IMR-90 (cell line): ENCODE measurements around the gene TRIM47. TPM values are rescaled to one million over a fixed set of nuclear protein-coding genes. Genes with fewer than 3 reads are reported as not detected.

Source experiments
- ATAC-seq: fragments of 200-7000 bp; cut with Tn5 transposase; 2 replicates; pipeline ENCODE4 v1.9.1; 2020; ENCODE audit warnings: low read depth, mild to moderate bottlenecking, moderate library complexity
- BruUV-seq: library from RNA; stranded (reverse); fragments of 400-500 nt; replicated peaks from 2 replicates; lab custom pipeline; 2021; lab: Mats Ljungman, UMichigan
- CTCF ChIA-PET: fragments of 300-600 bp; formaldehyde crosslinking; extraction: SDS; loops from one replicate; lab custom pipeline; 2021; ENCODE audit warnings: antibody characterized with exemption; lab: Yijun Ruan, JAX
- POLR2A ChIA-PET: fragments of 300-600 bp; sonication (Branson Sonifier 250); formaldehyde crosslinking; loops from one replicate; lab custom pipeline; 2022; ENCODE audit warnings: antibody characterized with exemption; ENCODE audit not compliant: unreplicated experiment; lab: Charles Lee
- DNase-seq: peaks from one replicate; pipeline ENCODE4 v3.0.0; 2013
- H2AFZ ChIP-seq: replicated peaks from 2 replicates; pipeline ENCODE3; 2013; ENCODE audit warnings: low read length, mild to moderate bottlenecking; ENCODE audit not compliant: poor library complexity
- H2AK5ac ChIP-seq: 2 replicates; pipeline ENCODE4 v1.6.1; 2013; ENCODE audit warnings: low read depth, low read length, inconsistent platforms
- H2AK9ac ChIP-seq: replicated peaks from 2 replicates; pipeline ENCODE3; 2013; ENCODE audit warnings: mild to moderate bottlenecking, low read depth, low read length, moderate library complexity; ENCODE audit not compliant: poor library complexity
- H2BK120ac ChIP-seq: 2 replicates; pipeline ENCODE4 v1.6.1; 2013; ENCODE audit warnings: low read depth, low read length, inconsistent platforms
- H2BK15ac ChIP-seq: 3 replicates; pipeline ENCODE4 v1.6.1; 2013; ENCODE audit warnings: low read depth, low read length, inconsistent platforms
- H2BK20ac ChIP-seq: 2 replicates; pipeline ENCODE4 v1.6.1; 2013; ENCODE audit warnings: low read depth, mild to moderate bottlenecking, inconsistent platforms, low read length, moderate library complexity
- H2BK5ac ChIP-seq: 2 replicates; pipeline ENCODE4 v1.6.1; 2013; ENCODE audit warnings: mild to moderate bottlenecking, low read depth, low read length, inconsistent platforms; ENCODE audit not compliant: poor library complexity, severe bottlenecking
- H3K14ac ChIP-seq: replicated peaks from 2 replicates; pipeline ENCODE4 v1.6.1; 2013; ENCODE audit warnings: low read depth, low read length, inconsistent platforms
- H3K18ac ChIP-seq: 2 replicates; pipeline ENCODE4 v1.6.1; 2013; ENCODE audit warnings: low read depth, low read length, control low read depth
- H3K23ac ChIP-seq: 2 replicates; pipeline ENCODE4 v1.6.1; 2013; ENCODE audit warnings: low read depth, low read length, inconsistent platforms
- H3K27ac ChIP-seq: 2 replicates; pipeline ENCODE4 v1.5.1; 2013; ENCODE audit warnings: mild to moderate bottlenecking, control low read depth, low read length; ENCODE audit not compliant: insufficient read depth
- H3K27me3 ChIP-seq: 2 replicates; pipeline ENCODE4 v1.6.1; 2013; ENCODE audit warnings: low read length; ENCODE audit not compliant: control insufficient read depth, insufficient read depth
- H3K36me3 ChIP-seq: 2 replicates; pipeline ENCODE4 v1.6.1; 2013; ENCODE audit warnings: low read length, mixed read lengths; ENCODE audit not compliant: control insufficient read depth, insufficient read depth
- H3K4ac ChIP-seq: 2 replicates; pipeline ENCODE4 v1.6.1; 2013; ENCODE audit warnings: low read depth, low read length, inconsistent platforms
- H3K4me1 ChIP-seq: 2 replicates; pipeline ENCODE4 v1.6.1; 2013; ENCODE audit warnings: low read length, mixed read lengths; ENCODE audit not compliant: control insufficient read depth, insufficient read depth
- H3K4me2 ChIP-seq: 2 replicates; pipeline ENCODE4 v1.6.1; 2013; ENCODE audit warnings: low read depth, mild to moderate bottlenecking, control low read depth, low read length, moderate library complexity
- H3K4me3 ChIP-seq: 2 replicates; pipeline ENCODE4 v1.5.1; 2013; ENCODE audit warnings: low read depth, mild to moderate bottlenecking, control low read depth, low read length, moderate library complexity; ENCODE audit not compliant: insufficient read depth
- H3K56ac ChIP-seq: 2 replicates; pipeline ENCODE4 v1.6.1; 2013; ENCODE audit warnings: low read length, inconsistent platforms; ENCODE audit not compliant: insufficient read depth; ENCODE audit errors: extremely low read depth
- H3K79me1 ChIP-seq, 2 experiments: 2 replicates each; pipeline ENCODE4 v1.6.1; 2013; ENCODE audit warnings: low read length in 2 of 2, inconsistent platforms in 1 of 2, low read depth in 1 of 2
- H3K9ac ChIP-seq: 2 replicates; pipeline ENCODE4 v1.6.1; 2013; ENCODE audit warnings: low read depth, low read length, control low read depth
- H3K9me1 ChIP-seq: 2 replicates; pipeline ENCODE4 v1.6.1; 2013; ENCODE audit warnings: low read length, inconsistent platforms; ENCODE audit not compliant: insufficient read depth
- H3K9me3 ChIP-seq: 2 replicates; pipeline ENCODE4 v1.6.1; 2013; ENCODE audit warnings: low read length; ENCODE audit not compliant: control insufficient read depth, insufficient read depth
- H4K20me1 ChIP-seq: 2 replicates; pipeline ENCODE4 v1.6.1; 2013; ENCODE audit warnings: low read length, inconsistent platforms; ENCODE audit not compliant: insufficient read depth
- H4K5ac ChIP-seq: 2 replicates; pipeline ENCODE4 v1.6.1; 2013; ENCODE audit warnings: mild to moderate bottlenecking, low read depth, low read length, control low read depth
- H4K8ac ChIP-seq, 2 experiments: 2 replicates each; pipeline ENCODE4 v1.6.1; 2013; ENCODE audit warnings: low read depth in 2 of 2, low read length in 2 of 2, control low read depth in 1 of 2, inconsistent platforms in 1 of 2
- H4K91ac ChIP-seq: 2 replicates; pipeline ENCODE4 v1.6.1; 2013; ENCODE audit warnings: low read depth, low read length, inconsistent platforms; ENCODE audit not compliant: insufficient read depth
- BHLHE40 ChIP-seq: fragments of 150-350 bp; IDR thresholded peaks from 2 replicates; pipeline ENCODE4 v1.6.1; 2016; ENCODE audit warnings: mild to moderate bottlenecking, low read depth, low read length
- CEBPB ChIP-seq: IDR thresholded peaks from 2 replicates; pipeline ENCODE4 v1.6.1; 2012; ENCODE audit warnings: low read depth, low read length, improper control_type of control experiment
- CTCF ChIP-seq: conservative IDR thresholded peaks from 2 replicates; pipeline ENCODE4 v1.5.1; 2012; ENCODE audit warnings: mild to moderate bottlenecking, low read depth, low read length, improper control_type of control experiment
- ELK1 ChIP-seq: fragments of 150-350 bp; IDR thresholded peaks from 2 replicates; pipeline ENCODE4 v1.6.1; 2016; ENCODE audit warnings: low read depth, mild to moderate bottlenecking, low read length, moderate library complexity, borderline replicate concordance
- FOS ChIP-seq: fragments of 150-350 bp; IDR thresholded peaks from 2 replicates; pipeline ENCODE4 v1.6.1; 2016; ENCODE audit warnings: low read depth, low read length
- MAFK ChIP-seq: IDR thresholded peaks from 2 replicates; pipeline ENCODE4 v1.6.1; 2012; ENCODE audit warnings: low read depth, low read length, improper control_type of control experiment
- MAZ ChIP-seq: IDR thresholded peaks from 2 replicates; pipeline ENCODE4 v1.6.1; 2012; ENCODE audit warnings: low read depth, mild to moderate bottlenecking, low read length, improper control_type of control experiment, moderate library complexity, borderline replicate concordance
- NFE2L2 ChIP-seq: fragments of 150-350 bp; IDR thresholded peaks from 2 replicates; pipeline ENCODE4 v1.6.1; 2016; ENCODE audit warnings: low read depth, mild to moderate bottlenecking, low read length
- POLR2A ChIP-seq: IDR thresholded peaks from 2 replicates; pipeline ENCODE4 v1.6.1; 2012; ENCODE audit warnings: mild to moderate bottlenecking, low read depth, low read length
- RAD21 ChIP-seq: IDR thresholded peaks from 2 replicates; pipeline ENCODE4 v1.6.1; 2012; ENCODE audit warnings: low read length, improper control_type of control experiment
- RFX5 ChIP-seq: IDR thresholded peaks from 2 replicates; pipeline ENCODE4 v1.8.0; 2012; ENCODE audit warnings: low read depth, mild to moderate bottlenecking, low read length, moderate library complexity
- USF2 ChIP-seq: fragments of 150-350 bp; IDR thresholded peaks from 2 replicates; pipeline ENCODE4 v1.6.1; 2017; ENCODE audit warnings: mild to moderate bottlenecking, antibody characterized with exemption, low read length, low read depth
- WGBS, 2 experiments: methylation state at CpG; one replicate each; pipeline versions ENCODE4 v1.1.5 to v1.1.7; 2013; ENCODE audit warnings: missing lambda C conversion rate in 2 of 2; ENCODE audit not compliant: insufficient read length in 1 of 2; ENCODE audit errors: extremely low coverage in 2 of 2; 5-methylcytosine and 5-hydroxymethylcytosine counted together
- dilution Hi-C: fragments of 300-500 bp; cut with HindIII; formaldehyde crosslinking; loops from one replicate; pipeline ENCODE4 v1.14.3; 2018; ENCODE audit warnings: low sequenced_read_pairs; ENCODE audit not compliant: unreplicated experiment
- in situ Hi-C: fragments of 300-500 bp; cut with MboI; formaldehyde crosslinking; loops from 3 replicates; pipeline ENCODE4 v1.14.3; 2019; ENCODE audit warnings: low sequenced_read_pairs, inconsistent platforms, mixed read lengths
- intact Hi-C: fragments of 100-400 bp; cut with micrococcal nuclease; formaldehyde crosslinking; loops from 2 replicates; pipeline ENCODE4 v1.10.0; 2022
- polyA plus RNA-seq, 3 experiments: library from polyadenylated mRNA; depleted of rRNA; stranded (reverse); fragments of >200 nt; gene quantifications; 2 replicates each; pipeline ENCODE4 v1.2.3, GENCODE V29; 2012; ENCODE audit warnings: low replicate concordance in 1 of 3
- total RNA-seq: library from RNA; depleted of rRNA; stranded (reverse); fragments of >200 nt; gene quantifications from 2 replicates; pipeline ENCODE4 v1.2.3, GENCODE V29; 2012

The TRIM47 gene
- total and polyA plus RNA-seq, 2 of the 4 experiments (the other 2 are of a cell fraction) = 1.4 to 7.5 TPM

GRCh38 chr17:75845058-75845711 is 33.2 kb downstream of the TRIM47 start (continued):
- no peak for TF ChIP-seq FOS

GRCh38 chr17:75844530-75845057 is 33.8 kb downstream of the TRIM47 start:
- peak overlapping the region; percentile 88 for H2BK120ac ChIP-seq
- ATAC-seq = peak; percentile 47
- WGBS, 2 experiments = 75% methylated on average over 2 of the region's 14 CpGs; no CpG with 5 or more reads in 1 of the 2 experiments
- no peak overlapping the region; the same call in 1 of the 2 replicates for H3K23ac ChIP-seq
- in situ Hi-C loops = no loop called here
- H3K14ac ChIP-seq = peak overlapping the region; percentile 63
- peak overlapping the region; percentile 98 for H2AK9ac ChIP-seq
- H2AFZ ChIP-seq = peak overlapping the region; percentile 88
- peaks cover 7% of the 10 kb centered on the region for H4K20me1 ChIP-seq
- H3K36me3 ChIP-seq = peaks cover 36% of the 10 kb centered on the region
- no peak for DNase-seq
- peaks cover 6% of the 10 kb centered on the region for H3K4me1 ChIP-seq
- no TSS peak for BruUV-seq
- H2AK5ac ChIP-seq = peak overlapping the region; percentile 86
- no peak overlapping the region for H3K18ac ChIP-seq
- no peaks in the 10 kb centered on the region for H3K27me3 ChIP-seq
- H3K9me1 ChIP-seq = 0 out of 2 replicates have a peak, but pooled peaks cover 4% of the 10 kb centered on the region
- no peaks in the 10 kb centered on the region for H3K9me3 ChIP-seq
- intact Hi-C loops = no loop called here
- peak overlapping the region; percentile 26 for H3K27ac ChIP-seq
- ChIA-PET POLR2A (no interaction called here), CTCF (no interaction called here)
- H2BK20ac ChIP-seq = no peak overlapping the region; the same call in 1 of the 2 replicates
- peak overlapping the region; percentile 85 for H3K4ac ChIP-seq
- no peak overlapping the region for H3K4me2 ChIP-seq
- dilution Hi-C loops = no loop called here
- peak overlapping the region; percentile 4 to 83; a peak in 3 of 4 replicates for H4K8ac ChIP-seq
- H3K56ac ChIP-seq = no peak overlapping the region
- 0 out of 4 replicates have a peak, but pooled peaks cover 0 to 2% of the 10 kb centered on the region in 2 experiments for H3K79me1 ChIP-seq
- H2BK5ac ChIP-seq = peak overlapping the region; percentile 82
- H3K4me3 ChIP-seq = no peak overlapping the region
- H4K5ac ChIP-seq = no peak overlapping the region
- H3K9ac ChIP-seq = no peak overlapping the region
- H4K91ac ChIP-seq = peak overlapping the region; percentile 66
- H2BK15ac ChIP-seq = no peak overlapping the region; the same call in 2 of the 3 replicates
- TF ChIP-seq BHLHE40 (no peak), FOS (no peak), ELK1 (no peak), MAFK (no peak), NFE2L2 (no peak), CTCF (no peak), CEBPB (no peak), USF2 (no peak), POLR2A (no peak), RAD21 (no peak), RFX5 (no peak), MAZ (no peak)
